B cell (primary cell): Measurements from ENCODE around the gene SLC13A3. TPM values are rescaled to one million over a fixed set of nuclear protein-coding genes. Genes with fewer than 3 reads are reported as not detected.

Source experiments
- ATAC-seq: fragments of 200-7000 bp; cut with Tn5 transposase; one replicate; pipeline ENCODE4 v1.10.0; 2021; ENCODE audit warnings: low read depth, mild to moderate bottlenecking, moderate number of reproducible peaks, moderate library complexity
- CTCF ChIA-PET: fragments of 350-600 bp; sonication (Branson Sonifier 250); formaldehyde crosslinking; loops from one replicate; lab custom pipeline; 2021; ENCODE audit warnings: antibody characterized with exemption, inconsistent platforms; lab: Charles Lee
- POLR2A ChIA-PET: fragments of 350-600 bp; sonication (Branson Sonifier 250); formaldehyde crosslinking; loops from one replicate; lab custom pipeline; 2021; ENCODE audit warnings: antibody characterized with exemption; lab: Charles Lee
- DNase-seq: peaks from one replicate; pipeline ENCODE4 v3.0.0; 2013
- H2AFZ ChIP-seq: 2 replicates; pipeline ENCODE4 v1.6.1; 2012; ENCODE audit warnings: mild to moderate bottlenecking, low read depth, low read length; ENCODE audit not compliant: insufficient read depth, poor library complexity, severe bottlenecking
- H3K27ac ChIP-seq, 2 donors: 1 replicate in 1 of 2; 2 replicates in 1 of 2; pipeline ENCODE4 v1.5.1; 2012 to 2013; ENCODE audit warnings: low read length in 2 of 2, mild to moderate bottlenecking in 2 of 2, moderate library complexity in 1 of 2
- H3K27me3 ChIP-seq, 4 experiments: fragments of 200-600 bp in 1 of 4; sonication (generic) in 1 of 4; replicated peaks in 1 of 4; 1 replicate in 2 of 4; 2 replicates in 2 of 4; pipeline versions ENCODE4 v1.6.1 to v1.7.0; 2013 to 2016; ENCODE audit warnings: low read length in 3 of 4, mild to moderate bottlenecking in 2 of 4, mixed read lengths in 1 of 4, moderate library complexity in 1 of 4; ENCODE audit not compliant: insufficient read depth in 4 of 4, control insufficient read depth in 3 of 4; ENCODE audit errors: control extremely low read depth in 1 of 4
- H3K36me3 ChIP-seq, 2 experiments: replicated peaks in 1 of 2; 1 replicate in 1 of 2; 2 replicates in 1 of 2; pipeline versions ENCODE4 v1.6.1 to v1.7.1; 2013; ENCODE audit warnings: low read length in 1 of 2; ENCODE audit not compliant: insufficient read depth in 2 of 2, control insufficient read depth in 1 of 2; ENCODE audit errors: control extremely low read depth in 1 of 2, extremely low read depth in 1 of 2
- H3K4me1 ChIP-seq, 2 donors: fragments of 200-600 bp in 1 of 2; sonication (generic) in 1 of 2; 1 replicate in 1 of 2; 2 replicates in 1 of 2; pipeline versions ENCODE4 v1.5.1 to v1.6.1; 2013 to 2017; ENCODE audit warnings: low read length in 2 of 2; ENCODE audit not compliant: control insufficient read depth in 2 of 2, insufficient read depth in 2 of 2
- H3K4me2 ChIP-seq: replicated peaks from 2 replicates; pipeline ENCODE3; 2012; ENCODE audit warnings: mild to moderate bottlenecking, low read depth, low read length; ENCODE audit not compliant: poor library complexity, severe bottlenecking
- H3K4me3 ChIP-seq, 5 experiments: fragments of 200-600 bp in 1 of 5; sonication (generic) in 1 of 5; 1 replicate in 3 of 5; 2 replicates in 2 of 5; pipeline versions ENCODE4 v1.5.1 to v1.7.0; 2011 to 2016; ENCODE audit warnings: low read length in 4 of 5, mild to moderate bottlenecking in 4 of 5, low read depth in 2 of 5, control low read depth in 1 of 5, moderate library complexity in 1 of 5; ENCODE audit not compliant: insufficient read depth in 1 of 5; ENCODE audit errors: control extremely low read depth in 1 of 5, extremely low read depth in 1 of 5
- H3K79me2 ChIP-seq: fragments of 200-600 bp; sonication (generic); one replicate; pipeline ENCODE4 v1.6.0; 2016; ENCODE audit warnings: low read length; ENCODE audit not compliant: control insufficient read depth, insufficient read depth
- H3K9ac ChIP-seq: fragments of 200-600 bp; sonication (generic); 2 replicates; pipeline ENCODE4 v1.6.1; 2017; ENCODE audit warnings: mild to moderate bottlenecking, low read length, moderate library complexity
- H3K9me3 ChIP-seq, 3 donors: one replicate each; pipeline versions ENCODE4 v1.6.1 to v1.7.1; 2013; ENCODE audit warnings: low read length in 2 of 3; ENCODE audit not compliant: control insufficient read depth in 2 of 3, insufficient read depth in 1 of 3; ENCODE audit errors: control extremely low read depth in 1 of 3
- H4K20me1 ChIP-seq: 2 replicates; pipeline ENCODE4 v1.6.0; 2012; ENCODE audit warnings: mild to moderate bottlenecking, low read length; ENCODE audit not compliant: insufficient read depth, control insufficient read depth, poor library complexity, severe bottlenecking
- H3K27ac Mint-ChIP-seq: one replicate; pipeline ENCODE4 v1.8.0; 2021; ENCODE audit warnings: mixed read lengths
- H3K27me3 Mint-ChIP-seq: one replicate; pipeline ENCODE4 v1.8.0; 2021; ENCODE audit warnings: mixed read lengths
- H3K4me1 Mint-ChIP-seq: one replicate; pipeline ENCODE4 v1.8.0; 2021; ENCODE audit warnings: mixed read lengths
- H3K4me3 Mint-ChIP-seq: one replicate; pipeline ENCODE4 v1.8.0; 2021; ENCODE audit warnings: mixed read lengths
- H3K9me3 Mint-ChIP-seq: one replicate; pipeline ENCODE4 v1.8.0; 2022; ENCODE audit warnings: mixed read lengths; ENCODE audit not compliant: insufficient read depth
- CTCF ChIP-seq: fragments of 200-600 bp; IDR thresholded peaks from one replicate; pipeline ENCODE4 v1.8.0; 2022; ENCODE audit warnings: antibody characterized with exemption, mild to moderate bottlenecking
- EZH2 ChIP-seq: IDR thresholded peaks from 2 replicates; pipeline ENCODE4 v1.6.1; 2012; ENCODE audit warnings: borderline replicate concordance, low read depth, mild to moderate bottlenecking, moderate library complexity, low read length; ENCODE audit not compliant: insufficient read depth, poor library complexity, severe bottlenecking
- WGBS: methylation state at CpG from one replicate; pipeline ENCODE4 v1.1.5; 2013; ENCODE audit warnings: missing lambda C conversion rate; ENCODE audit not compliant: insufficient coverage; 5-methylcytosine and 5-hydroxymethylcytosine counted together
- intact Hi-C: fragments of 100-400 bp; cut with micrococcal nuclease; formaldehyde crosslinking; loops from one replicate; pipeline ENCODE4 v1.10.0; 2022
- polyA plus RNA-seq: library from polyadenylated mRNA; depleted of rRNA; stranded (reverse); fragments of >200 nt; gene quantifications from 2 replicates; pipeline ENCODE4 v1.2.3, GENCODE V29; 2012
- total RNA-seq, 2 donors: library from RNA; stranded (reverse); fragments of 120-200 nt in 1 of 2; gene quantifications; 1 replicate in 1 of 2; 2 replicates in 1 of 2; pipeline versions ENCODE4 v1.2.3 to v1.2.4, GENCODE V29; 2013 to 2022

Gene SLC13A3
- total and polyA plus RNA-seq, 2 donors (not counting 1 experiment from before 2014, with no cell fraction given), result 0.09 to 0.20 TPM

GRCh38 chr20:46604551-46605133 lies 46.6 kb downstream of the SLC13A3 start:
- no peaks in the 10 kb centered on the region for H3K79me2 ChIP-seq
- H2AFZ ChIP-seq, result no peak overlapping the region
- H3K4me3 ChIP-seq, result no peak overlapping the region
- no peaks in the 10 kb centered on the region for H3K36me3 ChIP-seq
- no peak overlapping the region for H3K9ac ChIP-seq
- H3K4me1 Mint-ChIP-seq, result no peaks in the 10 kb centered on the region
- no peak overlapping the region for H3K27ac Mint-ChIP-seq
- no peak overlapping the region for H3K4me2 ChIP-seq
- POLR2A ChIA-PET, result no interaction called here
- H3K27me3 ChIP-seq, result no peaks in the 10 kb centered on the region
- no peak for DNase-seq
- H3K27me3 Mint-ChIP-seq, result peaks cover 20% of the 10 kb centered on the region
- 87% methylated on average over 10 of the region's 13 CpGs for WGBS
- no peaks in the 10 kb centered on the region for H3K9me3 ChIP-seq
- no peak overlapping the region for H3K27ac ChIP-seq
- no peak overlapping the region for H3K4me3 Mint-ChIP-seq
- TF ChIP-seq EZH2 (no peak), CTCF (no peak)
- no peaks in the 10 kb centered on the region for H3K9me3 Mint-ChIP-seq
- CTCF ChIA-PET, result interaction anchor here (0.9 kb wide), 1 partner anchor 12 kb away, joined by 4 read pairs; no protein-coding TSS in a partner anchor
- H3K4me1 ChIP-seq, result no peaks in the 10 kb centered on the region
- intact Hi-C loops, result no loop called here
- no peak for ATAC-seq
- no peaks in the 10 kb centered on the region for H4K20me1 ChIP-seq

DNA sequence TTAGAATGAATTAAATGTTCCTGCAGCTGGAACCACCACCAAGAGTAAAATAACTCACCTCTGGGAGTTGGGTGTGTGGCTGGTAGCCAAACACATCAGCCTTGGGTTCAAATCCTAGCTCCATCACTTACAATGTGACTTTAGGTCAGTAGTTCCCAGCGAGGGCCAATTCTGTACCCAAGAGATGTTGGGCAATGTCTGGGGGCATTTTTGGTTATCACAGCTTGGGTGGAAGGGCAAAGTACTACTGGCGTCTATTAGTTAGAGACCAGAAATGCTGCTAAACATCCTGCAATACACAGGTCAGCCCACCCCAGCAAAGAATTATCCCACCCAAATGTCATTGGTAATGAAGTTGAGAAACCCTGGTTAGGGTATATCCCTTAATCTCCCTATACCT lies 48.8 kb downstream of the SLC13A3 start:
- Histone ChIP-seq H3K36me3 (no peaks in the 10 kb centered on the region), H3K4me2 (no peak overlapping the region), H3K9me3 (no peaks in the 10 kb centered on the region), H4K20me1 (no peaks in the 10 kb centered on the region), H3K27me3 (peaks cover 0 to 4% (median 3%) of the 10 kb centered on the region in 4 experiments), H3K4me1 (no peaks in the 10 kb centered on the region), H3K27ac (no peak overlapping the region), H3K4me3 (no peak overlapping the region), H2AFZ (no peak overlapping the region), H3K9ac (no peak overlapping the region), H3K79me2 (no peaks in the 10 kb centered on the region)
- TF ChIP-seq EZH2 (no peak), CTCF (no peak)
- intact Hi-C loops, result no loop called here
- CTCF ChIA-PET, result no interaction called here
- peaks cover 26% of the 10 kb centered on the region for H3K27me3 Mint-ChIP-seq
- H3K4me1 Mint-ChIP-seq, result no peaks in the 10 kb centered on the region
- H3K9me3 Mint-ChIP-seq, result no peaks in the 10 kb centered on the region
- no peak for DNase-seq
- WGBS, result no CpG with 5 or more reads among the region's 2 CpGs
- POLR2A ChIA-PET, result no interaction called here
- no peak for ATAC-seq
- H3K27ac Mint-ChIP-seq, result no peak overlapping the region
- H3K4me3 Mint-ChIP-seq, result no peak overlapping the region
